NT2/D1 (cell line): ENCODE data around the gene SLC29A2.

ENCODE experiments used
- DNase-seq: peaks from one replicate; pipeline ENCODE4 v3.0.0-alpha.2; 2011; ENCODE audit warnings: low read depth, low spot score
- H3K27me3 ChIP-seq: 2 replicates; pipeline ENCODE4 v1.6.0; 2011; ENCODE audit warnings: mild to moderate bottlenecking; ENCODE audit not compliant: insufficient read length, insufficient read depth
- H3K36me3 ChIP-seq: 2 replicates; pipeline ENCODE4 v1.6.1; 2011; ENCODE audit warnings: mild to moderate bottlenecking, low read length, mixed read lengths; ENCODE audit not compliant: insufficient read depth, insufficient read length
- H3K4me1 ChIP-seq: 2 replicates; pipeline ENCODE4 v1.5.1; 2011; ENCODE audit not compliant: insufficient read depth, insufficient read length
- H3K4me3 ChIP-seq: 2 replicates; pipeline ENCODE4 v1.5.1; 2011; ENCODE audit warnings: low read depth; ENCODE audit not compliant: insufficient read length
- H3K9ac ChIP-seq: 2 replicates; pipeline ENCODE4 v1.6.0; 2011; ENCODE audit warnings: low read depth; ENCODE audit not compliant: insufficient read length
- H3K9me3 ChIP-seq: 2 replicates; pipeline ENCODE4 v1.5.1; 2011; ENCODE audit warnings: mild to moderate bottlenecking, low read length; ENCODE audit not compliant: insufficient read depth
- SUZ12 ChIP-seq: IDR thresholded peaks from 2 replicates; pipeline ENCODE4 v1.6.1; 2011; ENCODE audit not compliant: insufficient read length, insufficient read depth; ENCODE audit errors: extremely low read depth
- YY1 ChIP-seq: IDR thresholded peaks from 2 replicates; pipeline ENCODE4 v1.6.1; 2011; ENCODE audit not compliant: insufficient read length, insufficient read depth
- ZNF274 ChIP-seq: IDR thresholded peaks from 2 replicates; pipeline ENCODE4 v1.6.1; 2011; ENCODE audit warnings: mild to moderate bottlenecking, low read depth, low read length

Gene SLC29A2

DNA sequence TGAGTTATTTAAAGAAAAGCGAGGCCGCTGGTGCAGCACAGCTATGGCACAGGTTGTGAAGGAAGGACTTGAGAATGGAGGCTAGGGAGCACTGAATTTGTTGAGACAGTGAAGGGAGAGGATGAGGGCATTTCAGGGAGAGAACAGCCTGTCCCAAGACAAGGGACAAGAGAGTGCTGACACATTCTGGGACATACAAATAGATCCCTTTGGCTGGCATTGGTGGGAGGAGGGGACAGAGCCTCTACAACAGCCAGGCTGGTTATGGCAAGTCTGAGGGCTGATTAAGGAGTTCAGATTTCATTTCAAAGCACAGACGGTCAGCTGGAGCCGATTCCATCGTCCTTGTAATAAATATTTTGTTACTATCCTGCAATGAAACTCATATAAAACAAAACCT, 1.7 kb upstream of the SLC29A2 start:
- Histone ChIP-seq H3K27me3 (no peaks in the 10 kb centered on the region), H3K4me1 (peaks cover 13% of the 10 kb centered on the region), H3K9me3 (no peaks in the 10 kb centered on the region), H3K36me3 (peaks cover 16% of the 10 kb centered on the region), H3K9ac (no peak overlapping the region), H3K4me3 (no peak overlapping the region)
- no peak for DNase-seq
- TF ChIP-seq YY1: no peak

DNA sequence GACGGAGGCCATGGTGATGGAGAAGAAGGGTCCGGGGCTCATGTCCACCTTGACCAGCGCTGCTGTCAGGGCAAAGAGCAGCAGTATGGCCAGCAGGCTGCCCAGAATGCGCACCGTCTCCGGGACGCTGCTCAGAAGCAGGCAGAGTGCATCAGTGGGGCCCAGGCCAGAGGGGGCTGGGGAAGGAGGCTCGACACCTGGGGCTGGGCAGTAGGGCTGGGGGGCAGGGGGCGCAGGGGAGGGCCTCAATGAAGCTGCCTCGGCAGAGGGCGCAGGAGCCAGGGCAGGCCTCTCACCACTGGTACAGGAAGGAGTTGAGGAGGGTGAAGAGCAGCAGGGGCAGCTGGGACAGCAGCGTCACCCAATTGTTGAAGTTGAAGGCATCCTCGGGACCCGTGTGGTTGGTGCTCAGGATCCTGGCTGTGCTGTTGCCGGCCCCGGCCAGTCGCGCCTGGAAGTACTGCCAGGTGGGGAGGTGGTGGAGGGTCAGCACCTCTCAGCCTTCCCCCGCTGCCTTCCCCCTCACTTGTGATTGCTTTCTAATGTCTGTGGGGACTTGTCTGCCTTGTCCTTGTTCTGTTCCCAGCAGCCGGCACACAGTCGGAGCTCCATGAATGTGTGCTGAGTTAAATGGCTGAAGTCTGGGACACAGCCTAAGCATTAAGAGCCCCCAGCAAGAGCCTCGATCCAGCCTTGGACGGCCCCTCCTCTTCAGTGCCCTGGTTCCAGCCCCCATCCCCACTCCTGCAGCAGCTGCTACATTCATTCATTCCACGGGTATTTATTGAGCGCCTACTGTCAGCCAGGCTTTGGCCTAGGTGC, 2.3 kb downstream of the SLC29A2 start:
- TF ChIP-seq YY1: no peak
- TF ChIP-seq SUZ12: no peak
- no peak for TF ChIP-seq ZNF274
- Histone ChIP-seq H3K9ac (peak overlapping the region; percentile 82), H3K9me3 (no peaks in the 10 kb centered on the region), H3K36me3 (peaks cover 50% of the 10 kb centered on the region), H3K4me3 (peak overlapping the region; percentile 44), H3K4me1 (peaks cover 17% of the 10 kb centered on the region), H3K27me3 (no peaks in the 10 kb centered on the region)
- no peak for DNase-seq

DNA sequence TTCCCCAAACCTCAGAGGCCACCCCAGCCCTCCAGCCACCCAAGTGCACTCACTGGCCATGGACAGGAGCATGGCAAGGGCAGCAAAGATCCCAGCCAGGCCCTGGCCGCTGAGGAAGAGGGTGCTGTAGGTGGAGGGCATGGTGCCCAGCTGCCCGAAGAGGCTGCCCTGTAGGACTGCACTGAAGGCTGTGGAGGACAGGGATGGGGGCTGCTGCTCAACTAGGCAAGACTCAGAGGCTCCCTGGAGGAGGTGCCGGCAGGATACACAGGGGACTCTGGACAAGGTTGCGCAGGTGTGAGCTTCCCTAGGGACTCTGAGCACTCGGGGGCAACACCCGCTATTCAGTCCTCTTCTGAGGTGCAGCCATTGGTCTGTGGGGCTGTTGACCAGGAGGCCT, 3.1 kb downstream of the SLC29A2 start:
- Histone ChIP-seq H3K9me3 (no peaks in the 10 kb centered on the region), H3K4me1 (peaks cover 19% of the 10 kb centered on the region), H3K4me3 (no peak overlapping the region), H3K9ac (peak overlapping the region; percentile 22), H3K36me3 (peaks cover 56% of the 10 kb centered on the region), H3K27me3 (no peaks in the 10 kb centered on the region)
- DNase-seq: no peak
- TF ChIP-seq YY1 (no peak), SUZ12 (no peak), ZNF274 (no peak)

DNA sequence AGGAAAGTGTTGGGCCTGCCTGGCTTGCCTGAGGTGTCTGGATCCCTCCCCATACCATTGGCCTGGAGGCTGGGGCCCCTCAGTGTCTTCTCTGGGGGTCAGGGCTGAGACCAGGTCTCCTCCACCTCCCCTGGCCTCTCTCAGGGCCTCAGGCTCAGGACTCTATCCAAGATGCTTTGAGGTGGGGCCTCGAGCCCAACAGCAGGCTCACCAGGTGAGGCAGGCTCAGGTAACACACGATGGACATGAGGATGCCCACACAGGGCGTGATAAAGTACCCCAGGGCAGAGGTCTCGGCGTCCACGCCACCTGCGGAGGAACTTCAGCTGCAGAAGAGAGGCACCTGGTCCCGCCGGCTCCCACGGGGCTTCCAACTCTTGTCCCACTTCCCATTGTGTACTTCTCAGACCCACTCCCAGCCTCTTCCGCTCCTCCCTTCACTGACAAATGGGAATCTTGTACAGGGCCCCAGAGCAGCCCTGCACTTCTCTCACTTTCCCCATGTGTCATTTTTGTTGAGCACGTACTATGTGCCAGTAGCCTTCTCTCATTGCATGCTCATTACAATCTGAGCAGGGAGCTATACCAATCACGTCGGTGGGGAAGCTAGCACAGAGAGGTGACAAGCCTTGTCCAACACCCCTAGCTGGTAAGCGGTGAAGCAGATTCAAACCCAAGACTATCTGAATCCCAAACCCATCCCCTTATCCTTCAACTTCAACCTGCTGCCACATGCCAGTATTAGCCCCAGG, 3.8 kb downstream of the SLC29A2 start:
- Histone ChIP-seq H3K36me3 (peaks cover 64% of the 10 kb centered on the region), H3K4me3 (no peak overlapping the region), H3K4me1 (peaks cover 20% of the 10 kb centered on the region), H3K9me3 (no peaks in the 10 kb centered on the region), H3K27me3 (no peaks in the 10 kb centered on the region), H3K9ac (no peak overlapping the region)
- DNase-seq: no peak
- TF ChIP-seq YY1 (no peak), SUZ12 (no peak), ZNF274 (no peak)

DNA sequence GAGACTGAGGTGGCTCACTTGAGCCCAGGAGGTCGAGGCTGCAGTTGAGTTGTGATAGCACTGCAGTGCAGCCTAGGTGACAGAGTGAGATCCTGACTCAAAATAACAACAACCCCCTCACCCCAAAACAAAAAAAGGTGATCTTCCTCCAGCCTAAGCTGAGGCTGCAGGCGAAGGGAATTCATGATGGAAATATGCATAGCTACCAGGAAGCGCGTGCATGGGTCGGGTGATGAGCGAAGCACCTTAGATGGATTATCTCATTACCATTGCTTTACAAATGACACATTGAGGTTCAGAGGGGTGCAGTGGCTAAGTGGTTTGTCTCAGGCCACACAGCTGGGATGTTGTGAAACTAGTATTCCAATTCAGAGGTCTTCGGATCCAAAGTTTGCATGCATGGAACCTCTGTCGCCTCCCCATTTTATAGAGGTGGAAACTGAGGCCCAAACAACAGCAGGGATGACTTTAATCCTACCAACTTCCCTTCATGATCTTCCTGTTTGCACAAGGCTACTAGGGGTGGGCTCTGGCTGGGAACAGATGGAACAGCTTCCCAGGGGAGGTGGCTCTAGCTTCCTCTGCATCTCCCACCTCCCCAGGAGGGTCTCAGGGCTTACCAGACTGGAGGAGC, 4.6 kb downstream of the SLC29A2 start:
- H3K27me3 ChIP-seq: no peaks in the 10 kb centered on the region
- no peak overlapping the region for H3K9ac ChIP-seq
- peaks cover 71% of the 10 kb centered on the region for H3K36me3 ChIP-seq
- H3K4me3 ChIP-seq: no peak overlapping the region
- no peaks in the 10 kb centered on the region for H3K9me3 ChIP-seq
- no peak for TF ChIP-seq YY1
- no peak for TF ChIP-seq ZNF274
- TF ChIP-seq SUZ12: no peak
- H3K4me1 ChIP-seq: peaks cover 20% of the 10 kb centered on the region
- no peak for DNase-seq

DNA sequence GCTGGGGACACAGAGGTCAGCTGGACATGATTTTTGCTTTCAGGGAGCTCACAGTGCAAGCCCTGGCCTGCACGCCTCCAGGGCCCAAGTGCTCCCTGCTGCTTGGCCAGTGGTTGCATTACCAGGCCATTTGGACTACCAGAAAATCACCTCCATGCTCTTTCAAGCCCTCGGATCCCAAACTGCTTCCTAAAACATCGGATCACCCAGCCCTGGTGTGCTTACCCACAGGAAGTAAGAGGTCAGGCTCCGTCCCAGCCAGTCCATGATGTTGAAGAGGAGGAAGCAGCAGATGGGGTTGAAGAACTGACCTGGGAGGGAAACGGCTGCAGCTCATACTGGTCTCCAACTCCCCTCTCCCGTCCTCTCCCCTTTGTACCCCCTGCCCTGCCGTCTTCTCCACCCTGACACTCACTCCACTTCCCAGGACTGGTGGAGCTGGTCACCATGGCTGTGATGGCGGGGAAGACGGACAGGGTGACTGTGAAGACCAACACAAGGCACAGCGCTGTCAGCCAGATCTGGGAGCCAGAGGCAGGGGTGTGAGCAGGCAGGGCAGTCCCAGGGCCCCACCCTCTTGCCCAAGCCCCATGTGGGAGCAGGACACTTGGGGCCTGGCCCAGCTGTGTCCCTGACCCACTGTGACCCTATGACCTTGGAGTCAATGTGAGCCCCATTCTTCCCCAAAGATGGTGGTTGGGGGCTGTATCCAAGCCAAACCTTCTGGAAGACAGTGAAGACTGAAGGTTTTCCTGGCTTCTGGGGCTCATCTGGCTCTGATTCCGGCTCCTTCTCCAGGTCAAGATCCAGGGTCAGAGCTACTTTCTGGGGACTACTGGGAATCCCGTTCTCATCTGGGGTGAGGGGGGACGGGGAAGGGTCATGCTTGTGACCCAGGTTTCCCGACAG, 5.6 kb downstream of the SLC29A2 start:
- TF ChIP-seq SUZ12: no peak
- TF ChIP-seq YY1: no peak
- TF ChIP-seq ZNF274: no peak
- no peaks in the 10 kb centered on the region for H3K27me3 ChIP-seq
- no peaks in the 10 kb centered on the region for H3K9me3 ChIP-seq
- no peak overlapping the region for H3K4me3 ChIP-seq
- no peak for DNase-seq
- H3K9ac ChIP-seq: no peak overlapping the region
- peaks cover 80% of the 10 kb centered on the region for H3K36me3 ChIP-seq
- H3K4me1 ChIP-seq: peaks cover 25% of the 10 kb centered on the region
